ENCODE results near the gene HSDL2.
"Not testable (repeated sequence)": the region's sequence is repeated elsewhere in the genome, so short reads cannot be mapped to it uniquely, and the experiment has no call there.

HSDL2 gene

DNA sequence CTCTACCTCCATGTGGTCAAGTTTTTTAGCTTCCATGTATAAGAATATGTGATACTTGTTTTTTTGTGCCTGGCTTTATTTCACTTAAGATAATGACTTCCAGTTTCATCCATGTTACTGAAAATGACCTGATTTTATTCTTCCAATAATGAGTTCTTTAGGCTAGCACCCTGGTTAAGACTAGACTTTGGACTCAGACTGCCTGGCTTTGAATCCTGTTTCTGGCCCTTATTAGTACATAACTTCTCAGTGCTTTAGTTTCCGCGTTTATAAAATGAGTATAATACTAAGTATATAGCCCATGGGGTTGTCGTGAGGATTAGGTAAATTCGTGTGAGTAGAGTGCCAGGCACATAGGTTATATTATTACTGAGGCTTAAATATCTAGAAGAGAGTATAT, 125.2 kb downstream of the HSDL2 start:
- DNase-seq, result no peak

DNA sequence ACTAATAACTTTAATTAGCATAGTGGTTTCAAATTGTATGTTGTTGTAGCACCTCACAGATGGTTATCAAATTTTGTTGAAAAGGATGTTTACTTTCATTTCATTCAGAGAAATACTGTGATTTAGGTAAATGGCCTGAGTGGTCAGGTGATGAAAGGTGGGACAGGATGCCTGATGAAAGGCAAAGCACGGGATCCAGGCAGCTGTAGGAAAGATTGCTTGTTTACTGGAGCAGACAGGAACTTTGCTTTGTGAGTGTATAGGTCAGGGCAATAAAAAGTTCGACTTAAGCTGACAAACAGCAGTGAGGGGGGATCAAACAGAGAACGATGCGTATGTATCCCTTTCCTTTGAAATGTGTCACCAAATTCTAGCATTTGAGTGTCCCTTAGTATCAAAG, 125.7 kb downstream of the HSDL2 start:
- DNase-seq, result no peak

DNA sequence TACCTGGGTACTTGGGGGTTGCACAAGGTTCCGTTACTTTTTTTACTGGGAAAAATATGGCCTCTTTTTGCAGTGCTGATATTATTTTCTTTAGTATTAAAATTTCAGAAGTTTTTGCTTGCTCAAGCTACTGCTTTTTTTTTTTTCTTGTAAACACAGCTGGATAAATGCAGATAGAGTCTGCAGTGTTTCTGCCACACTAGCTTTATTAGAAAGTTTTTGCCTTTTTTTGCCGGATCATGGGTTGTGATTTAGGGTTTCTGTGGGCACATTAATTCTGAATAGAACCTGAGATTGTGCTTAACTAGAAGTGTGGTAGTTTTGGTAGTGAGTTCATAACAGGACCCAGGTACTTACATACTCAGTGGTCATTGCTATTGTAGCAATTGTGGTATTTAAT, 126.7 kb downstream of the HSDL2 start:
- no peak for DNase-seq

- DNase-seq, result no peak
Observed at GRCh38 chr9:112507001-112507680, 127.2 kb downstream of the HSDL2 start.

DNA sequence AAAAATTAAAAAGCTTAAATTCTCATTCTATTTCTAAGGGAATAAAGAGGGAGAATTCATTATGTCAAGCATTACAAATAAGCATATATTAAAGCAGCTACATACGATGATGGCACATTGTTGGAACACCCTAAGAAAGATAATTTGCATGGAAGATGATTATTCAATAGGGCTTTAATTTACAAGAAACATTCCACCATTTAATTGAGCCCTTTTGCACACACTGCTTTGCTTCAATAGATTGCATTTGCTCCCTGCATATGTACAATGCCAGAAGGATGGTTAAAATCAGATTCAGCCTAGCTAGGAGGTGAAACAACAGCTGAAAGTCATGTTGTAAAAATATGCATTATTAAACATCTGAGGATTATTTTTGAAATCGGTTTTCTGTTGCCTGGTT, 128.5 kb downstream of the HSDL2 start:
- DNase-seq, result no peak

DNA sequence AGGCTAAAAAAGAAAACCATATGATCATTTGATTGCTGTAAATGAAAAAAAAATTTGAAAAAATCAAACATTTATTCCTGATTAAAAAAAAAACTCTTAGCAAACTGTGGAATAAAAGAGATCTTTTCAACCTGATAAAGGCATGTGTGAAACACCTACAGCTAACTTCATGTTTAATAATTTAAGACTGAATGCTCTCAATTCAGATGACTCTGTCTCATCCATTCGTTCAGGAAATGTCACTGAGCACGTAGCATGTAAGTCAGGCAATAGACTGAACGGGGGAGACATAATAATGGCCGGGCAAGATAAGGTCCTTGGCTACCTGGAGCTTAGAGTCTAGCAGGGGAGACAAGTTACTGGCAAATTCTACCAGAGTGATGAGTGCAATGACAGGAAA, 132.5 kb downstream of the HSDL2 start:
- DNase-seq, result not testable (repeated sequence)

GRCh38 chr9:112516769-112517168, 136.9 kb downstream of the HSDL2 start:
- no peak for DNase-seq

GRCh38 chr9:112520069-112520468, 140.2 kb downstream of the HSDL2 start:
- no peak for DNase-seq

DNA sequence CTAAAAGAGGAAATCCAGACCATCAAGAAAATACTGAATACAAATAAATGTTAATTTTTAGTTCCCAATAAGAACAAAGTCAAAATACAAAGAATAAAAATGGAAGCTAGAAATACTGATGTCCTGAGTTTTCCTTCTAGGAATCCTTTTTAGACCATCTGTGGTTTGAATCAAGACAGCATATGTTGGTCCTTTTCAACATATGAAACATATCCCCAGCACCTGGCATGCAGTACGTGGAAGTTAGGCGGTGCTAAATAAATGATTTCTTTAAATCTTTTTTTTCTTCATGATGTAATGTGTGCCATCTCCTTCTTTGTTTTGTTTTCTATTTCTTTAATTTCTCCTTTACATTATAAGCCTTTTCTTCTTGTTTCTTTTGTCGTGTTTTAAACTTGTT, 140.7 kb downstream of the HSDL2 start:
- DNase-seq, result no peak
